ENCODE data around the gene UGT1A7. TPM values are rescaled to one million over a fixed set of nuclear protein-coding genes. Genes with fewer than 3 reads are reported as not detected.

UGT1A7 gene
- total RNA-seq, 2 experiments from 2014 or later, result not detected

GRCh38 chr2:233801357-233802131 is 119.8 kb downstream of the UGT1A7 start:
- peaks cover 15% of the 10 kb centered on the region for H3K27me3 Mint-ChIP-seq
- DNase-seq (peak in 1 of 14 experiments; percentile 25), ATAC-seq (ENCODE audit: poor library complexity) (no peak)
- H3K27me3 ChIP-seq (ENCODE audit: control insufficient read depth in 1 of 2, insufficient read depth in 2 of 2, low read length in 2 of 2), result peaks cover 3 to 4% of the 10 kb centered on the region in 2 experiments
- no peaks in the 10 kb centered on the region for H3K36me3 ChIP-seq (ENCODE audit: insufficient read depth, low read length)
- H3K4me1 Mint-ChIP-seq (ENCODE audit: low read depth), result no peaks in the 10 kb centered on the region
- no peaks in the 10 kb centered on the region for H3K36me3 Mint-ChIP-seq (ENCODE audit: low read depth)
- ChIA-PET CTCF (no interaction called here), POLR2A (no interaction called here)
- peaks cover 4% of the 10 kb centered on the region for H3K9me3 Mint-ChIP-seq
- no peaks in the 10 kb centered on the region for H3K4me1 ChIP-seq (ENCODE audit: insufficient read depth, low read length)
- no peak overlapping the region for H3K27ac Mint-ChIP-seq
- H3K4me3 ChIP-seq (ENCODE audit: low read length), result no peak overlapping the region
- TF ChIP-seq CTCF (IDR thresholded peaks at IDR 0.05), result no peak
- no peak overlapping the region for H3K4me3 Mint-ChIP-seq
- intact Hi-C loops (cut with DNase I, micrococcal nuclease), result no loop called here
- no peaks in the 10 kb centered on the region for H3K9me3 ChIP-seq (ENCODE audit: control insufficient read depth in 1 of 2, insufficient read depth in 1 of 2, low read length in 2 of 2)
- H3K27ac ChIP-seq (ENCODE audit: low read depth in 1 of 2, low read length in 2 of 2), result no peak overlapping the region

GRCh38 chr2:233802132-233802815 is 120.6 kb downstream of the UGT1A7 start:
- no peaks in the 10 kb centered on the region for H3K4me1 Mint-ChIP-seq (ENCODE audit: low read depth)
- CTCF ChIA-PET, result no interaction called here
- intact Hi-C loops (cut with DNase I, micrococcal nuclease), result no loop called here

GRCh38 chr2:233803292-233803911 is 121.7 kb downstream of the UGT1A7 start:
- H3K36me3 ChIP-seq (ENCODE audit: insufficient read depth, low read length), result no peaks in the 10 kb centered on the region
- Mint-ChIP-seq H3K36me3 (ENCODE audit: low read depth) (no peaks in the 10 kb centered on the region), H3K4me1 (ENCODE audit: low read depth) (no peaks in the 10 kb centered on the region), H3K4me3 (no peak overlapping the region), H3K27me3 (peaks cover 15% of the 10 kb centered on the region), H3K9me3 (peaks cover 4% of the 10 kb centered on the region), H3K27ac (no peak overlapping the region)
- no peak overlapping the region for H3K27ac ChIP-seq (ENCODE audit: low read depth in 1 of 2, low read length in 2 of 2)
- ChIA-PET POLR2A (no interaction called here), CTCF (no interaction called here)
- no peaks in the 10 kb centered on the region for H3K9me3 ChIP-seq (ENCODE audit: control insufficient read depth in 1 of 2, insufficient read depth in 1 of 2, low read length in 2 of 2)
- peaks cover 3 to 6% of the 10 kb centered on the region in 2 experiments for H3K27me3 ChIP-seq (ENCODE audit: control insufficient read depth in 1 of 2, insufficient read depth in 2 of 2, low read length in 2 of 2)
- no peak overlapping the region for H3K4me3 ChIP-seq (ENCODE audit: low read length)
- DNase-seq, result no peak
- intact Hi-C loops (cut with DNase I, micrococcal nuclease), result no loop called here
- ATAC-seq (ENCODE audit: poor library complexity), result no peak
- TF ChIP-seq CTCF (IDR thresholded peaks at IDR 0.05), result no peak
- H3K4me1 ChIP-seq (ENCODE audit: insufficient read depth, low read length), result no peaks in the 10 kb centered on the region

More at GRCh38 chr2:233802132-233802815, 120.6 kb downstream of the UGT1A7 start:
- Histone ChIP-seq H3K36me3 (ENCODE audit: insufficient read depth, low read length) (no peaks in the 10 kb centered on the region), H3K4me3 (ENCODE audit: low read length) (no peak overlapping the region), H3K4me1 (ENCODE audit: insufficient read depth, low read length) (no peaks in the 10 kb centered on the region), H3K27me3 (ENCODE audit: control insufficient read depth in 1 of 2, insufficient read depth in 2 of 2, low read length in 2 of 2) (peaks cover 3 to 4% of the 10 kb centered on the region in 2 experiments), H3K27ac (ENCODE audit: low read depth in 1 of 2, low read length in 2 of 2) (no peak overlapping the region), H3K9me3 (ENCODE audit: control insufficient read depth in 1 of 2, insufficient read depth in 1 of 2, low read length in 2 of 2) (no peaks in the 10 kb centered on the region)
- Mint-ChIP-seq H3K36me3 (ENCODE audit: low read depth) (no peaks in the 10 kb centered on the region), H3K27ac (no peak overlapping the region), H3K4me3 (no peak overlapping the region), H3K9me3 (peaks cover 4% of the 10 kb centered on the region), H3K27me3 (peaks cover 15% of the 10 kb centered on the region)
- POLR2A ChIA-PET, result no interaction called here
- TF ChIP-seq CTCF (IDR thresholded peaks at IDR 0.05), result no peak
- DNase-seq (no peak), ATAC-seq (ENCODE audit: poor library complexity) (no peak)
